GM19035 (cell line): ENCODE results near the gene XYLT1.

Source experiments
- ATAC-seq: cut with Tn5 transposase; IDR thresholded peaks from one replicate; pipeline ENCODE4 v1.9.1; 2021; ENCODE audit not compliant: unreplicated experiment

XYLT1 gene

GRCh38 chr16:17162560-17162959 lies 308.2 kb downstream of the XYLT1 start:
- ATAC-seq: no peak

GRCh38 chr16:17160920-17161431 lies 309.8 kb downstream of the XYLT1 start:
- ATAC-seq: no peak

GRCh38 chr16:17160285-17160853 lies 310.4 kb downstream of the XYLT1 start:
- ATAC-seq: no peak

GRCh38 chr16:17159617-17160016 lies 311.1 kb downstream of the XYLT1 start:
- ATAC-seq: no peak

- no peak for ATAC-seq
Observed at GRCh38 chr16:17155936-17156335, 314.8 kb downstream of the XYLT1 start.

GRCh38 chr16:17155485-17155884 lies 315.3 kb downstream of the XYLT1 start:
- no peak for ATAC-seq

GRCh38 chr16:17154981-17155380 lies 315.8 kb downstream of the XYLT1 start:
- ATAC-seq: no peak

GRCh38 chr16:17152311-17152710 lies 318.4 kb downstream of the XYLT1 start:
- ATAC-seq: no peak

- no peak for ATAC-seq
Observed at GRCh38 chr16:17151335-17151734, 319.4 kb downstream of the XYLT1 start.

- ATAC-seq: no peak
Observed at GRCh38 chr16:17149904-17150483, 320.8 kb downstream of the XYLT1 start.

- no peak for ATAC-seq
Observed at GRCh38 chr16:17147942-17148341, 322.8 kb downstream of the XYLT1 start.

- ATAC-seq: no peak
Observed at GRCh38 chr16:17145029-17145428, 325.7 kb downstream of the XYLT1 start.

- no peak for ATAC-seq
Observed at GRCh38 chr16:17144431-17144830, 326.3 kb downstream of the XYLT1 start.

GRCh38 chr16:17143546-17144419 lies 327.0 kb downstream of the XYLT1 start:
- ATAC-seq: no peak

- no peak for ATAC-seq
Observed at GRCh38 chr16:17138801-17139200, 332.0 kb downstream of the XYLT1 start.

- ATAC-seq: no peak
Observed at GRCh38 chr16:17135439-17135838, 335.3 kb downstream of the XYLT1 start.

GRCh38 chr16:17134586-17134985 lies 336.2 kb downstream of the XYLT1 start:
- ATAC-seq: peak; percentile 77

- no peak for ATAC-seq
Observed at GRCh38 chr16:17133851-17134250, 336.9 kb downstream of the XYLT1 start.

- no peak for ATAC-seq
Observed at GRCh38 chr16:17131351-17131750, 339.4 kb downstream of the XYLT1 start.

GRCh38 chr16:17130733-17131132 lies 340.0 kb downstream of the XYLT1 start:
- ATAC-seq: no peak

GRCh38 chr16:17129971-17130370 lies 340.8 kb downstream of the XYLT1 start:
- ATAC-seq: no peak

GRCh38 chr16:17128791-17129190 lies 342.0 kb downstream of the XYLT1 start:
- no peak for ATAC-seq
